GM21825 (cell line): ENCODE results near the gene SLC5A1.
"Not testable (repeated sequence)": the region's sequence is repeated elsewhere in the genome, so short reads cannot be mapped to it uniquely, and the experiment has no call there.

ENCODE experiments used
- ATAC-seq: cut with Tn5 transposase; IDR thresholded peaks from one replicate; pipeline ENCODE4 v1.9.1; 2021; ENCODE audit warnings: mild to moderate bottlenecking, moderate library complexity; ENCODE audit not compliant: unreplicated experiment

Gene SLC5A1

GRCh38 chr22:32142600-32142999 lies 99.5 kb downstream of the SLC5A1 start:
- no peak for ATAC-seq

- no peak for ATAC-seq
Measured at GRCh38 chr22:32144496-32145274, 101.6 kb downstream of the SLC5A1 start.

DNA sequence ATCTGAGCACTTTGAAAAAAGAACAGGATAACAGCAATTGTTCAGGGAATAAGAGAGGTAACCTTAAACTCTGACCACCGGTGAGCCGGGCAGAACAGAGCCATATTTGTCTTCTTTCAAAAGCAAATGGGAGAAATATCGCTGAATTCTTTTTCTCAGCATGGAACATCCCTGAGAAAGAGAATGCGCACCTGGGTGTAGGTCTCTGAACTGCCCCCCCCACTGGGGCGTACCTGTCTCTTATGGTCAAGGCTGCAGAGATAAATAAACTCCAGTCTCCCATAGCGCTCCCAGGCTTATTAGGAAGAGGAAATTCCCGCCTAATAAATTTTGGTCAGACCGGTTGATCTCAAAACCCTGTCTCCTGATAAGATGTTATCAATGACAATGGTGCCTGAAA lies 104.1 kb downstream of the SLC5A1 start:
- not testable (repeated sequence) for ATAC-seq

- ATAC-seq: not testable (repeated sequence)
Measured at GRCh38 chr22:32148372-32148771, 105.3 kb downstream of the SLC5A1 start.

- ATAC-seq: not testable (repeated sequence)
Measured at GRCh38 chr22:32150647-32151046, 107.6 kb downstream of the SLC5A1 start.

DNA sequence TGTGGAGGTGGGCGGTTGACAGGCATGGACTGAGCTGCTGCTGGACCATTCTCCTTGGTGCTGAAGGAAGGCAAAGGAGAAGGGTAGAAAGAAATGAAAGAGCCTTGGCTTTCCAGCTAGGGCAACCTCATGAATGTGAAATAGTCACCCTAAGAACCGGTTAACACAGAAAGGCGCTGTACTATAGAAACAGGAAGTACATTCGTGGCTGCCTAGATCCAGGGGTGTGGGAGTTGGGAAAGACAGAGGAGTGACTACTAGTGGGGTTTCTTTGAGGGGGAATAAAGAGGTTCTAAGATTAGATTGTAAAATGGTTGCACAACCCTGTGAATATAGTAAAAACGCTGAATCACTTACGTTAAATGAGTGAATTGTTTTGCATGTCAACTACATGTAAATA lies 108.6 kb downstream of the SLC5A1 start:
- not testable (repeated sequence) for ATAC-seq

DNA sequence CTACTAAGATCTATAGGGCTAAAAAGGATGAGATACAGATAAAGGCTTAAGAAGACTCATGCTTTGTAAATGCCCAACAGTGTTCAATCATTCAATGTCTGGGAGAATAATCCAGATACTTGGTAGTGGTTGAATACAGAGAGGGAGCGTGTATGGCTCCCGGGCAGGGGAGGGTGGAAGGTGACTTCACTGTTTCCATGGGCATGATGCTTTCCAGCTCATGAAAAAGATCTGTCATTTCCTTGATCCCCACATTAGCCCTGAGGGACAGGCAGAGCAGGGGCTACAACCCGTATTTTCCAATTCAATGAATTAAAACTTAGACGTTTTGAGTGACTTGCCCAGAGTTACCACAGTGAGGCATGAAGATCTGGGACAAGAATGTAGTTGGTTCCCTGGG lies 111.7 kb downstream of the SLC5A1 start:
- ATAC-seq: not testable (repeated sequence)

DNA sequence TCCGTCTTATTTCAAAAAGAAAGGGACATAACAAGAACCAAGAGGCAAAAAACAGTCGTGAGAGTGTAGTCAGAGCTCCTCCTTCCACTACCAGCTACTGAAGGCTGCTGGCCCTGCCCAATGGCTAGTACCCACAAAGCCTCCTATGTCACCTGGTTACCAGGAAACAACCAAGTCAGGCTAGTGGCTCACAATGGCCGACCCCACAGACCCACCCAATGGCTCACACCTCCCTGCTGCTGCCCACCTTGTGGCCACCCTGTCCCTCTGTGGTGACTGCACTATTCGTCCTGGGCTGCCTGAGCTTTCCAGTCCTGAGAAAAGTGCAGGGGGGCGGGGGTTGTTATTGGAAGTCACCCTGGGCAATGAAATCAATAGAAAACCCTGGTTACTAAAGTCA lies 114.6 kb downstream of the SLC5A1 start:
- ATAC-seq: not testable (repeated sequence)

DNA sequence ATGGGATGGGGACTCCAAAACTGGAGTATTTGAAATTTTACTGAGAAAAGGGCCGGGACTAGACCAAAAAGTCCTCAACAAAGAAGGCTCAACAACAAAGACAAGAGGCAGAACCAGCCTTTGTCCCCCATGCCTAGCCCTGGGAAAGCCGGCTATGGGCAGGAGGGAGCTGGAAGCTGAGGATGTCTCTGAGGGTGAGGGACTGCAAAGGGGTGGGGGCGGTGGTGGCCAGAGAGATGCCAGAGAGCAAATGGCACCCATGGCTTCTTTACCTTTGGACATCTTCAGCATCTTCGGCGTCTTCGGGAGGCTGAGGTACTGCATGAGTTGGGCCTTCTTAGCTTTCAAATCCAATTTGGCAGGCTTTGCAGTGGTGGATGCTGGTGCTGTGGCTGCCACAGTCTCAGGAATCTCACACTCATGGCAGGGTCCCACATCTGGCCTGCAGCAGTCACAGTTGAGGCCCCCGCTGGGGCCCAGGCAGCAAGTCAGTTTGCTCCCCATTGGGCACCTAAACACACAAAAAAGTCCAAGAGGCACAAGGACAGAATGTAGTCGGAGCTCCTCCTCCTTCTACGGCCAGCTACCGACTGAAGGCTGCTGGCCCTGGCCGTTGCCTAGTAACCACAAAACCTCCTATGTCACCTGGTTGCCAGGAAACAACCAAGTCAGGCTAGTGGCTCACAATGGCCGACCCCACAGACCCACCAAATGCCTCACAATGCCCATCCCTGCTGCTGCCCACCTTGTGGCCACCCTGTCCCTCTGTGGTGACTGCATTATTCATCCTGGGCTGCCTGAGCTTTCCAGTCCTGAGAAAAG lies 115.9 kb downstream of the SLC5A1 start, which contains the start of gene C22orf42:
Gene C22orf42, minus strand, starts transcription at position 592 of the 822 bp plus-strand sequence. Its CDS starts 88 bp downstream, at position 504.
- ATAC-seq: no peak

GRCh38 chr22:32160411-32160810 lies 117.3 kb downstream of the SLC5A1 start:
- ATAC-seq: not testable (repeated sequence)
